GM21515 (cell line): Measurements from ENCODE around the gene ZFP36L1.

ENCODE experiments used
- ATAC-seq: cut with Tn5 transposase; IDR thresholded peaks from one replicate; pipeline ENCODE4 v1.9.1; 2021; ENCODE audit not compliant: unreplicated experiment

ZFP36L1 gene

DNA sequence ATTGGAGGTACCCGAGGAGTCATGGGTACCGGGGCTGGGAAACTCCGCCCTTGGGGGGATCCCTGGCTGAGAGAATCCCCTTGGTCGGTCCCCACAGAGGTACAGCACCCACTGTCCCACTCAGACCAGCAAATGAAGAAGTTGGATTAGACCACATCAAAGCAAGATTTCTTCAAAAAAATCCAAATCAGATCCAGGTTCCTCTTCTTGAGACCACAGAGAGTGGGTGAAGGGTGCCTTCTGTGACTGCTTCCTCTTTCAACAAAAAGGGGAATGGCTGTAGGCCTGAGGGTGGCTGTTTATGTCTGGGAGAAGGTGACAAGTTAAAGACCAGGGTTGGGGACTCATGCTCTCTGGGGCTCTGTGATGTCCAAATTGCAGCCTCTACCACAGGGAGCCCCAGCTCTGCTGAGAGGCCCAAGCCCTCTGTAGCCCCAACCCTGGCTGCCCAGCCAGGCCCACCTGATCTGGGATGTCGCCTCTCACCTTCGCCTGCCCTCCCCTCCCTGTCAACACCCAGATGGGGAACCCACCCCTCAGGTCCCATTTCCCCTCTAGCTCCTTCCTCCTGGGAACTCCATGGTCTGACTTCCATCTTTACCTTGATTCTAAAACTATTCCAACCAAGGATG lies 50.9 kb downstream of the ZFP36L1 start:
- peak; percentile 84 for ATAC-seq

GRCh38 chr14:68741477-68741791 lies 51.4 kb downstream of the ZFP36L1 start:
- ATAC-seq = no peak

DNA sequence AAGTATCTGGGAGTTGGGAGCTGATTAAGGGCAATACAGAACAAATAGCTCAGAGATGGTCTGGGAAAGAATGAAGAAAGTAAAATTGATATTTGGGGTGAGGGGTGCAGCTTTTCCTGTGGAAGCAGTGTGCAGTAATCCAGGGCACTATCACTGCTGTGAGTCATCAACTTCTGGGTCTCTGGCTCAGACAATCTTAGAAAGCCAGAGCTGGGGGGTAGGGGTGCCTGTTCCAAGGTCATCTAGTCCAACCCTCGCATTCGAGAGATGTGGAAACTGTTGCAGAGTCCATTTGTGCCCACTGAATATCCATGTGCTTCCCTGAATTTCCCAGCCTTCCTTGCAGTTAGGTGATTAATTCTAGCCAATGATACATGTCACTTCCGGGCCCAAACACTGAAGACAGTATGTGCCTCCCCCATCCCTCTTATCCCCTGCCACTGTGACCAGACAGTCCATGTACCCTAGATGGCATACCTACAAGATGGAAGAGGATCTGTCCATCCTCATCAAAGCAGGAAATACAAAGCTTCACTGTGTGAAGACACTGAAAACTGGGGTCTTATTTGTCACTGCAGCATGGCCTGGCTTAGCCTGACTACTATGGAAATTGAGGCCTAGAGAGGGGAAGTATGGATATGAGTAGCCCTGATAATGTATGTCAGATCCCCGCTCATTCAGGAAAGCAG lies 51.9 kb downstream of the ZFP36L1 start:
- no peak for ATAC-seq

GRCh38 chr14:68739701-68740100 lies 53.2 kb downstream of the ZFP36L1 start:
- no peak for ATAC-seq

- ATAC-seq = no peak
Measured at GRCh38 chr14:68738559-68738958, 54.3 kb downstream of the ZFP36L1 start.
